Glutamatergic neuron (in vitro differentiated cells): Measurements from ENCODE around the gene NEB. TPM values are rescaled to one million over a fixed set of nuclear protein-coding genes. Genes with fewer than 3 reads are reported as not detected.

ENCODE experiments used
- DNase-seq: peaks from one replicate; pipeline ENCODE4 v3.0.0; 2022
- H3K27ac Mint-ChIP-seq: one replicate; pipeline ENCODE4 v1.8.0; 2020; ENCODE audit warnings: mild to moderate bottlenecking, mixed read lengths, inconsistent platforms; ENCODE audit not compliant: unreplicated experiment
- H3K27me3 Mint-ChIP-seq: one replicate; pipeline ENCODE4 v1.8.0; 2020; ENCODE audit warnings: mild to moderate bottlenecking, moderate library complexity, mixed read lengths, inconsistent platforms; ENCODE audit not compliant: unreplicated experiment
- H3K36me3 Mint-ChIP-seq: one replicate; pipeline ENCODE4 v1.8.0; 2020; ENCODE audit warnings: mild to moderate bottlenecking, mixed read lengths, inconsistent platforms; ENCODE audit not compliant: unreplicated experiment
- H3K4me1 Mint-ChIP-seq: one replicate; pipeline ENCODE4 v1.8.0; 2020; ENCODE audit warnings: mild to moderate bottlenecking, low read depth, mixed read lengths, inconsistent platforms; ENCODE audit not compliant: unreplicated experiment
- H3K4me3 Mint-ChIP-seq: one replicate; pipeline ENCODE4 v1.8.0; 2020; ENCODE audit warnings: mild to moderate bottlenecking, mixed read lengths, inconsistent platforms; ENCODE audit not compliant: unreplicated experiment
- H3K9me3 Mint-ChIP-seq: one replicate; pipeline ENCODE4 v1.8.0; 2020; ENCODE audit warnings: mild to moderate bottlenecking, moderate library complexity, mixed read lengths, inconsistent platforms; ENCODE audit not compliant: unreplicated experiment
- CTCF ChIP-seq: fragments of 200-600 bp; sonication (generic); IDR thresholded peaks from one replicate; pipeline ENCODE4 v1.5.0; 2021; ENCODE audit not compliant: partially characterized antibody, unreplicated experiment
- total RNA-seq: library from RNA; stranded (reverse); fragmentation: NEBNext Ultra II Directional; extraction: Animal tissue kit (Norgen Biotek cat#: 25700); gene quantifications from one replicate; pipeline ENCODE4 v1.2.1, GENCODE V29; 2021; ENCODE audit not compliant: unreplicated experiment

NEB gene
- total RNA-seq, 1 donor from 2014 or later: 0.59 TPM

DNA sequence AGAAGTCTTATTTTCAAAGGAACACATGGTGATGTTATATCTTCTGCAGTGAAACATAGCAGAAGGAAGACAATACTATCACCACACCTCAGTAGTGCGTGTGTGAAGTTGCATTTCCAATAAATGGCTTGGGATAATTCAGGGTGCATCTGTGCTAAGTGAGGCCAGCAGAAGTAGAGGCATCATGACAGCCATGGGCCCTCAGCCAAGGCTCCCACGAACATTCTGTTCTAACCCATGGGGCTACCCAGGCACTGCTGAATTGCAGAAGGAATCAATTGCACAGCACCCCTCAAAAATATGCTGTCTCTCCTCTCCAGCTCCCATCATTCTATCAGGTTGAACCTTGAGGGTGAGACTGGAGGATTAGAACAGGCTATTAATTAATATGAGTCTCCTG lies 185.1 kb downstream of the NEB start:
- Mint-ChIP-seq H3K9me3 (no peaks in the 10 kb centered on the region), H3K4me3 (no peak overlapping the region), H3K4me1 (no peaks in the 10 kb centered on the region), H3K27ac (no peak overlapping the region), H3K27me3 (peaks cover 3% of the 10 kb centered on the region), H3K36me3 (no peaks in the 10 kb centered on the region)
- no peak for TF ChIP-seq CTCF
- DNase-seq: no peak

- no peak for DNase-seq
- no peak for TF ChIP-seq CTCF
- Mint-ChIP-seq H3K4me1 (no peaks in the 10 kb centered on the region), H3K27me3 (no peaks in the 10 kb centered on the region), H3K36me3 (no peaks in the 10 kb centered on the region), H3K4me3 (no peak overlapping the region), H3K9me3 (no peaks in the 10 kb centered on the region), H3K27ac (no peak overlapping the region)
These were observed 189.8 kb downstream of the NEB start for GRCh38 chr2:151544449-151544848.

DNA sequence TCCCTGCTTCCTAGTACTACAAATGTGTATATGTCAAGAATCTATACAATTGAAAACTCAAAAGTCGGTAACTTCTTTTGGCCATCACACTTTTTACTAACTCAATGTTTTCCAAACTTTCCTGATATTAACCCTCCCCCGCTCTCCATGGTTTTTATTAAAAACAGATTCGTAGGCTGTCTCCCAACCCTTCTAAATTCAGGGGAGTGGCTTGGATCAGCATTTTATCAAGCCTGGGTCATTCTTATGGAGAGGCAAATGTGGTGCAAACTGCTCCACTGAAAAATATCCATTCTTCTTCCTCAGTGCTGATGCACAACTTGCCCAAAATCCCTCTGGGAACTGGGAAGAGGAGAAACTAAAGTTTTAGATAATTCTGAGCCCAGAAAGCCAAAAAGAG lies 190.4 kb downstream of the NEB start:
- no peak overlapping the region for H3K4me3 Mint-ChIP-seq
- TF ChIP-seq CTCF: no peak
- DNase-seq: no peak
- H3K27ac Mint-ChIP-seq: no peak overlapping the region
- no peaks in the 10 kb centered on the region for H3K36me3 Mint-ChIP-seq
- H3K27me3 Mint-ChIP-seq: no peaks in the 10 kb centered on the region
- H3K4me1 Mint-ChIP-seq: no peaks in the 10 kb centered on the region
- H3K9me3 Mint-ChIP-seq: no peaks in the 10 kb centered on the region

DNA sequence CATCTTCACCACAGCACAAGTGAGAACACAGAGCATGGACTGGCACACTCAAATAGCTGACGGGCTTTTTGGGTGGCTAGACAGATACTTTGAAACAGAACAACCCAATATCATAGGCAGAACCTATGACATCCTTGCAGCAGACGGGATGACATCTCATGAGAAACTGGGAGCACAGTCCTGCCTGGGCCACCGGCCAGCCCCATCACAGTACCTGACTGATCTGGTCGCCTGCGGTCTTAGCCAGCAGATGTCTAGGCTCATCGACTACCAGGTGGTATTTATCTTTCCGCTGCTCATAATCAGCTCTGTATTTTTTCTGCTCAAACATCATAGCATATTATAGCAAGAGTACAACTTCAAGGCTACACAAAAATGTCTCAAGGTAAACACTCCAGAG lies 200.3 kb downstream of the NEB start:
- Mint-ChIP-seq H3K9me3 (no peaks in the 10 kb centered on the region), H3K4me3 (no peak overlapping the region), H3K27ac (no peak overlapping the region), H3K4me1 (no peaks in the 10 kb centered on the region), H3K36me3 (no peaks in the 10 kb centered on the region), H3K27me3 (no peaks in the 10 kb centered on the region)
- DNase-seq: no peak
- TF ChIP-seq CTCF: no peak

GRCh38 chr2:151533127-151533526 lies 201.1 kb downstream of the NEB start:
- H3K36me3 Mint-ChIP-seq: no peaks in the 10 kb centered on the region
- H3K27ac Mint-ChIP-seq: no peak overlapping the region
- no peaks in the 10 kb centered on the region for H3K9me3 Mint-ChIP-seq

More at GRCh38 chr2:151533127-151533526, 201.1 kb downstream of the NEB start:
- no peaks in the 10 kb centered on the region for H3K27me3 Mint-ChIP-seq
- no peak for DNase-seq
- no peak for TF ChIP-seq CTCF
- H3K4me3 Mint-ChIP-seq: no peak overlapping the region
- H3K4me1 Mint-ChIP-seq: no peaks in the 10 kb centered on the region
